ENCODE measurements around the gene THSD7B. TPM values are rescaled to one million over a fixed set of nuclear protein-coding genes. Genes with fewer than 3 reads are reported as not detected.

THSD7B gene
- total RNA-seq, 1 donor from 2014 or later = 0.14 TPM

- Histone ChIP-seq H3K9me3 (no peaks in the 10 kb centered on the region), H3K4me1 (no peaks in the 10 kb centered on the region), H3K4me3 (no peak overlapping the region), H3K36me3 (no peaks in the 10 kb centered on the region), H3K27ac (no peak overlapping the region), H3K27me3 (no peaks in the 10 kb centered on the region)
- intact Hi-C loops (cut with DNase I) = no loop called here
- TF ChIP-seq CTCF (IDR thresholded peaks at IDR 0.05) = no peak
- DNase-seq (no peak), ATAC-seq (no peak)
Measured at GRCh38 chr2:137345994-137346393, 580.6 kb downstream of the THSD7B start.

GRCh38 chr2:137348301-137348700 is 583.0 kb downstream of the THSD7B start:
- Histone ChIP-seq H3K4me1 (no peaks in the 10 kb centered on the region), H3K36me3 (no peaks in the 10 kb centered on the region), H3K27me3 (no peaks in the 10 kb centered on the region), H3K27ac (no peak overlapping the region), H3K4me3 (no peak overlapping the region), H3K9me3 (no peaks in the 10 kb centered on the region)
- DNase-seq (no peak), ATAC-seq (no peak)
- no peak for TF ChIP-seq CTCF (IDR thresholded peaks at IDR 0.05)
- intact Hi-C loops (cut with DNase I) = no loop called here

GRCh38 chr2:137357634-137358033 is 592.3 kb downstream of the THSD7B start:
- no peaks in the 10 kb centered on the region for H3K4me1 ChIP-seq
- no peak overlapping the region for H3K4me3 ChIP-seq
- H3K9me3 ChIP-seq = peaks cover 6% of the 10 kb centered on the region
- no peaks in the 10 kb centered on the region for H3K36me3 ChIP-seq
- H3K27me3 ChIP-seq = no peaks in the 10 kb centered on the region
- intact Hi-C loops (cut with DNase I) = no loop called here
- TF ChIP-seq CTCF (IDR thresholded peaks at IDR 0.05) = no peak
- no peak for DNase-seq
- H3K27ac ChIP-seq = no peak overlapping the region
- ATAC-seq = no peak

- no peak for TF ChIP-seq CTCF (IDR thresholded peaks at IDR 0.05)
- intact Hi-C loops (cut with DNase I) = no loop called here
Measured at GRCh38 chr2:137367361-137367760, 602.0 kb downstream of the THSD7B start.

GRCh38 chr2:137369106-137369505 is 603.8 kb downstream of the THSD7B start:
- H3K4me1 ChIP-seq = no peaks in the 10 kb centered on the region
- no peak overlapping the region for H3K4me3 ChIP-seq
- H3K27me3 ChIP-seq = no peaks in the 10 kb centered on the region
- no peaks in the 10 kb centered on the region for H3K9me3 ChIP-seq
- ATAC-seq = no peak
- H3K27ac ChIP-seq = no peak overlapping the region
- no peak for TF ChIP-seq CTCF (IDR thresholded peaks at IDR 0.05)
- no peaks in the 10 kb centered on the region for H3K36me3 ChIP-seq
- no peak for DNase-seq
- intact Hi-C loops (cut with DNase I) = no loop called here

More at GRCh38 chr2:137367361-137367760, 602.0 kb downstream of the THSD7B start:
- Histone ChIP-seq H3K27me3 (no peaks in the 10 kb centered on the region), H3K27ac (no peak overlapping the region), H3K36me3 (no peaks in the 10 kb centered on the region), H3K4me3 (no peak overlapping the region), H3K4me1 (no peaks in the 10 kb centered on the region), H3K9me3 (no peaks in the 10 kb centered on the region)
- DNase-seq = no peak
- ATAC-seq = no peak

GRCh38 chr2:137379186-137379585 is 613.8 kb downstream of the THSD7B start:
- Histone ChIP-seq H3K27me3 (no peaks in the 10 kb centered on the region), H3K9me3 (no peaks in the 10 kb centered on the region), H3K36me3 (no peaks in the 10 kb centered on the region), H3K4me3 (no peak overlapping the region), H3K27ac (no peak overlapping the region), H3K4me1 (no peaks in the 10 kb centered on the region)
- no peak for ATAC-seq
- no peak for DNase-seq
- intact Hi-C loops (cut with DNase I) = no loop called here
- TF ChIP-seq CTCF (IDR thresholded peaks at IDR 0.05) = no peak

All from upper lobe of right lung (tissue), 1 donor.